Loucy (cell line): ENCODE results near the gene FBXW12.

Experiments used
- EZH2phosphoT487 ChIP-seq: fragments of 200-600 bp; IDR thresholded peaks from 2 replicates; pipeline ENCODE4 v1.6.1; 2018; ENCODE audit warnings: antibody characterized with exemption, mild to moderate bottlenecking, moderate library complexity, borderline replicate concordance
- TF ChIP-seq, protein P1 (sequence below): fragments of 200-600 bp; sonication (generic); conservative IDR thresholded peaks from 2 replicates; pipeline ENCODE4 v1.5.1; 2014; ENCODE audit warnings: mild to moderate bottlenecking, antibody characterized with exemption, low read length

DNA sequence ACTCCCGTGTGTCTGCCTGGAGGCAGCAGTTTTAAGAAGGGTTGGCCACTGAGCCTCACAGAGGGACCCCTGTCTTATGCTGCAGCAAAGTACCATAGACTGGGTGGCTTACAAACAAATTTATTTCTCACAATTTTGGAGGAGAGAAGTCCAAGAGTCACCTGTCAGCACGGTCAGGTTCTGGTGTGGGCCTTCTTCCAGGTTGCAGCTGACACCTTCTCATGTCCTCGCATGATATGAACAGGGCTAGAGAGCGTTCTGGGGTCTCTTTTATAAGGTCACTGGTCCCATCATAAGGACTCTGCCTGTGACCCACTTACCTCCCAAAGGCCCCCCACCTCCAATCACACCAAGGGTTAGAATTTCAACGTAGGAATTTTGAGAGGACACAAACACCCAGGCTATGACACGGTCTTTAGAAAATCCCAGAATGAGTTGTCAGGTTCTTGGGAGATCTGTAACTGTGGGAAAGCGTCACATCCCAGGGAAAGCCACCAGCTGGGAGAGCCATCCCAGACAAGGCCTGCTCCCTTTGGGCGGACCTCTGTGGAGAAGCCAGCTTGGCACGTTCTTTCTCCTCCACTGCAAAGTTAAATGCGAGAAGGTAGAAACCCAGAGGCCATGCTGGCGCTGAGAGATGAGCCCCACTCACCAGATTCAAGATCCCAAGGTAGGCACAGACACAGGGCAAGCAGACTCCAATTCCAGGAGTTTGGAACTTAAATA, at the start of gene FBXW12:
- TF ChIP-seq, protein P1, sequence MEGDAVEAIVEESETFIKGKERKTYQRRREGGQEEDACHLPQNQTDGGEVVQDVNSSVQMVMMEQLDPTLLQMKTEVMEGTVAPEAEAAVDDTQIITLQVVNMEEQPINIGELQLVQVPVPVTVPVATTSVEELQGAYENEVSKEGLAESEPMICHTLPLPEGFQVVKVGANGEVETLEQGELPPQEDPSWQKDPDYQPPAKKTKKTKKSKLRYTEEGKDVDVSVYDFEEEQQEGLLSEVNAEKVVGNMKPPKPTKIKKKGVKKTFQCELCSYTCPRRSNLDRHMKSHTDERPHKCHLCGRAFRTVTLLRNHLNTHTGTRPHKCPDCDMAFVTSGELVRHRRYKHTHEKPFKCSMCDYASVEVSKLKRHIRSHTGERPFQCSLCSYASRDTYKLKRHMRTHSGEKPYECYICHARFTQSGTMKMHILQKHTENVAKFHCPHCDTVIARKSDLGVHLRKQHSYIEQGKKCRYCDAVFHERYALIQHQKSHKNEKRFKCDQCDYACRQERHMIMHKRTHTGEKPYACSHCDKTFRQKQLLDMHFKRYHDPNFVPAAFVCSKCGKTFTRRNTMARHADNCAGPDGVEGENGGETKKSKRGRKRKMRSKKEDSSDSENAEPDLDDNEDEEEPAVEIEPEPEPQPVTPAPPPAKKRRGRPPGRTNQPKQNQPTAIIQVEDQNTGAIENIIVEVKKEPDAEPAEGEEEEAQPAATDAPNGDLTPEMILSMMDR = no peak
- TF ChIP-seq EZH2phosphoT487 = no peak
